ENCODE results near the gene CTIF. TPM values are rescaled to one million over a fixed set of nuclear protein-coding genes. Genes with fewer than 3 reads are reported as not detected.

The CTIF gene
- total RNA-seq, 1 donor from 2014 or later: 137 TPM

GRCh38 chr18:48819781-48820482 is 281.1 kb downstream of the CTIF start:
- Mint-ChIP-seq H3K27me3 (ENCODE audit: unreplicated experiment) (peaks cover 14% of the 10 kb centered on the region), H3K4me1 (ENCODE audit: low read depth, unreplicated experiment) (peaks cover 2% of the 10 kb centered on the region), H3K27ac (ENCODE audit: unreplicated experiment) (no peak overlapping the region), H3K9me3 (ENCODE audit: unreplicated experiment) (peaks cover 20% of the 10 kb centered on the region), H3K4me3 (ENCODE audit: unreplicated experiment) (no peak overlapping the region), H3K36me3 (ENCODE audit: unreplicated experiment) (peaks cover 32% of the 10 kb centered on the region)
- no peak for TF ChIP-seq CTCF (IDR thresholded peaks at IDR 0.05; ENCODE audit: partially characterized antibody, unreplicated experiment)
- DNase-seq: peak; percentile 2

- no peak for TF ChIP-seq CTCF (IDR thresholded peaks at IDR 0.05; ENCODE audit: partially characterized antibody, unreplicated experiment)
- peaks cover 20% of the 10 kb centered on the region for H3K9me3 Mint-ChIP-seq (ENCODE audit: unreplicated experiment)
- DNase-seq: peak; percentile 4
- peaks cover 14% of the 10 kb centered on the region for H3K27me3 Mint-ChIP-seq (ENCODE audit: unreplicated experiment)
- H3K27ac Mint-ChIP-seq (ENCODE audit: unreplicated experiment): no peak overlapping the region
- H3K4me1 Mint-ChIP-seq (ENCODE audit: low read depth, unreplicated experiment): peaks cover 2% of the 10 kb centered on the region
- no peak overlapping the region for H3K4me3 Mint-ChIP-seq (ENCODE audit: unreplicated experiment)
- peaks cover 31% of the 10 kb centered on the region for H3K36me3 Mint-ChIP-seq (ENCODE audit: unreplicated experiment)
These were observed 281.8 kb downstream of the CTIF start for GRCh38 chr18:48820483-48821250.

GRCh38 chr18:48821251-48821590 is 282.4 kb downstream of the CTIF start:
- Mint-ChIP-seq H3K4me1 (ENCODE audit: low read depth, unreplicated experiment) (peaks cover 2% of the 10 kb centered on the region), H3K27ac (ENCODE audit: unreplicated experiment) (no peak overlapping the region), H3K36me3 (ENCODE audit: unreplicated experiment) (peaks cover 27% of the 10 kb centered on the region), H3K9me3 (ENCODE audit: unreplicated experiment) (peaks cover 18% of the 10 kb centered on the region), H3K4me3 (ENCODE audit: unreplicated experiment) (no peak overlapping the region), H3K27me3 (ENCODE audit: unreplicated experiment) (peaks cover 14% of the 10 kb centered on the region)
- no peak for TF ChIP-seq CTCF (IDR thresholded peaks at IDR 0.05; ENCODE audit: partially characterized antibody, unreplicated experiment)
- no peak for DNase-seq

GRCh38 chr18:48821845-48822244 is 283.0 kb downstream of the CTIF start:
- Mint-ChIP-seq H3K4me3 (ENCODE audit: unreplicated experiment) (no peak overlapping the region), H3K27me3 (ENCODE audit: unreplicated experiment) (peaks cover 19% of the 10 kb centered on the region), H3K4me1 (ENCODE audit: low read depth, unreplicated experiment) (peaks cover 2% of the 10 kb centered on the region), H3K9me3 (ENCODE audit: unreplicated experiment) (peaks cover 18% of the 10 kb centered on the region), H3K27ac (ENCODE audit: unreplicated experiment) (no peak overlapping the region), H3K36me3 (ENCODE audit: unreplicated experiment) (peaks cover 27% of the 10 kb centered on the region)
- no peak for DNase-seq
- no peak for TF ChIP-seq CTCF (IDR thresholded peaks at IDR 0.05; ENCODE audit: partially characterized antibody, unreplicated experiment)
